Upper lobe of left lung (tissue), 4 donors: ENCODE measurements around the gene SWT1.
"Not testable (repeated sequence)": the region's sequence is repeated elsewhere in the genome, so short reads cannot be mapped to it uniquely, and the experiment has no call there.

Source experiments
- CTCF ChIP-seq, 6 experiments: fragments of 450-650 bp in 4 of 6; fragments of 200-600 bp in 2 of 6; sonication (generic) in 2 of 6; IDR thresholded peaks; one replicate each; pipeline ENCODE4 v1.5.1; 2016 to 2019; ENCODE audit warnings: antibody characterized with exemption in 6 of 6
- POLR2AphosphoS5 ChIP-seq, 2 donors: sonication (generic); formaldehyde crosslinking; IDR thresholded peaks; one replicate each; pipeline ENCODE4 v1.5.1; 2017; ENCODE audit warnings: antibody characterized with exemption in 2 of 2

GRCh38 chr1:185209357-185209756 is 52.4 kb downstream of the SWT1 start:
- not testable (repeated sequence) for TF ChIP-seq CTCF, POLR2AphosphoS5 (IDR thresholded peaks at IDR 0.05)
